ENCODE measurements around the gene AVPR1A.
"Not testable (repeated sequence)": the region's sequence is repeated elsewhere in the genome, so short reads cannot be mapped to it uniquely, and the experiment has no call there.

AVPR1A gene

DNA sequence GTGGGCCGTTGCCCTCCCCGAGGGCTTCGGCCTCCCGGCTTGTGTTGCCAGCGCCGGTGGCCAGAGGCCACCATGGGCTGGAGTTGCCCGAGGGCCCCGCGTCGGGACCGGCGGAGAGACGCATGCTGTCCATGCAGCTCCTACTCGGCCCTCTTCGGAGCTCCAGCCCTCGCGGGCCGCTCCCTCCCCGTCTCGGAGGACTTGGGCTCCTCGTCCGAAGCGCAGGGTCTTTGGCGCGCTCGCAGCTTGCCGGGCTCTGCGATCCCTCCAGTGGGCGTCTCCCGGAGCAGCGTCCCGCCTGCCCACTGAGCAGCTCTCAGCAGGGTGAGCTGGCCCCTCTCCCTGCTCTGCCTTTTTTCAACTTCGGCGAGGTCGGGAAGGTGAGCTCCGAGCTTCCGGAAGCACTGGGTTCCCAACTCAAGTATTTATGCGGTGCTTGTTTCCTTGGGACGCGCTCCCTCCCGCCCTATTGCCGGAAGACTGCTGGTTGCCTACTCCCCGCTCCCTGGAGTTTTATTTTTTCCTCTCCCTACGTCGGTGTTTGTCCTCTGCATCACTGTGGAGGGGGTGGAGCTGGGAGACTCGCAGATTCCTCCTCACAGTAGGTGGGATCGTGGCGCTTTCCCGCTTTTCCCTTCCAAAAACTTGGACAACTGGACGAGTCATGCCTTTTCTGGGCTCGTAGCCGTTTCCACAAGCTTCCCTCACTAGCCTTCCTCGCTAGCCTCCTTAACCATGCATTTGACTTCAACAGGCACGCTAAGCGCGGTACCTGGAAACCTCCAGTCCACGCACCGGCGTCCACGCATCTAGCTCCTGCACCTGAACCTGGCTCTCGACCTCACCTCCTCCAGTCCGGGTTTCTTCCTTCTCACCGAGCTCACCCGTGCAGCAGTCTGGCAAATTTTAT is at the start of gene AVPR1A:
AVPR1A (minus strand) TSS at position 489 of the 910 bp plus-strand sequence; CDS start at position 124, 365 bp downstream.
- no peak for DNase-seq (ENCODE audit: low read depth)

DNA sequence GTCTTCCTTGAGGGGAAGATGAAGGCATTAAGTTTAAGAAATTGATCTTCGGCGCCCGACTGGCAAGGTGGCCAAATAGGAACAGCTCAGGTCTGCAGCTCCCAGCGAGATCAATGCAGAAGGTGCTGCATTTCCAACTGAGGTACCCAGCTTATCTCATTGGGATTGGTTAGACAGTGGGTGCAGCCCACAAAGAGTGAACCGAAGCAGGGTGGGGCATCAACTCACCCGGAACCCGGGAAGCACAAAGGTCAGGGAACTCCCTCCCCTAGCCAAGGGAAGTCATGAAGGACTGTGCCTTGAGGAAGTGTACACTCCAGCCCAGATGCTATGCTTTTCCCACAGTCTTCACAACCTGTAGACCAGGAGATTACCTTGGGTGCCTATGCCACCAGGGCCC is 45.2 kb upstream of the AVPR1A start:
- DNase-seq (ENCODE audit: low read depth): no peak

DNA sequence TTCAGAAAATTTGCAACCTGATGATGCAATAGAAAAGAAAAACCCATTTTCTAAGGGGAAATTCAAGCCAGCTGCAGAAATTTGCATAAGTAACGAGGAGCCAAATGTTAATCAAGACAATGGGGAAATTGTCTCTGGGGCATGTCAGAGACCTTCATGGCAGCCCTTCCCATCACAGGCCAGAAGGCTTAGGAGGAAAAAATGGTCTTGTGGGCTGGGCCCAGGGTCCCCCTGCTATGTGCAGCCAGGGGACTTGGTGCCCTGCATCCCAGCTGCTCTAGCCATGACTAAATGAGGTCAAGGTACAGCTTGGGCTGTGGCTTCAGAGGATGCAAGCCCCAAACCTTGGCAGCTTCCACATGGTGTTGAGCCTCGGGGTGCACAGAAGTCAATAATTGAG is 28.2 kb upstream of the AVPR1A start:
- DNase-seq (ENCODE audit: low read depth): no peak

DNA sequence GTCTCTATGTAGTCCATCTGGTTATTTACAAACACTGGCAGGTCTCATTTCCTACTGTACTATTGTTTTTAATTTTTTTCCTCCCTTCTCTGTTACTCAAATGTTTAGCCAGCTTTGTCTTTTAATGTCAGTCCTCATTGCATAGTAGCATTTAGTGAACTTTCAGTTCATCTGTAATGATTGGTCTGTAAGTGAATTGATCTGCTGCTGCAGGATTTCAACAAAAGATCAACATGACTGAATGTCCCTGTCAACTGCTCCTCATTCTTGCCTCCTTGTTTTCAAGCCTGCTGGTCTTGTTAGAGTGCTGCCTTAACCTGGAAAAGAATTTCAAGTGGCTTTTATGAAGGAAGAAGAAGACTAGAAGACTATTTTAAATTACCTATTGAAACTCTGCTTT is 19.3 kb upstream of the AVPR1A start:
- no peak for DNase-seq (ENCODE audit: low read depth)

DNA sequence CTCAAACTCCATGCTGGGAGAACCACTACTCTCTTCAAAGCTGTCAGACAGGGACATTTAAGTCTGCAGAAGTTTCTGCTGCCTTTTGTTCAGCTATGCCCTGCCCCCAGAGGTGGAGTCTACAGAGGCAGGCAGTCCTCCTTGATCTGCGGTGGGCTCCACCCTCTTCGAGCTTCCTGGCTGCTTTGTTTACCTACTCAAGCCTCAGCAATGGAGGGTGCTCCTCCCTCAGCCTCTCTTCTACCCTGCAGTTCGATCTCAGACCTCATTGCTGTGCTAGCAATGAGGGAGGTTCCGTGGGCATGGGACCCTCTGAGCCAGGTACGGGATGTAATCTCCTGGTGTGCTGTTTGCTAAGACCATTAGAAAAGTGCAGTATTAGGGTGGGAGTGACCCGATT is 16.7 kb upstream of the AVPR1A start:
- DNase-seq (ENCODE audit: low read depth): not testable (repeated sequence)

DNA sequence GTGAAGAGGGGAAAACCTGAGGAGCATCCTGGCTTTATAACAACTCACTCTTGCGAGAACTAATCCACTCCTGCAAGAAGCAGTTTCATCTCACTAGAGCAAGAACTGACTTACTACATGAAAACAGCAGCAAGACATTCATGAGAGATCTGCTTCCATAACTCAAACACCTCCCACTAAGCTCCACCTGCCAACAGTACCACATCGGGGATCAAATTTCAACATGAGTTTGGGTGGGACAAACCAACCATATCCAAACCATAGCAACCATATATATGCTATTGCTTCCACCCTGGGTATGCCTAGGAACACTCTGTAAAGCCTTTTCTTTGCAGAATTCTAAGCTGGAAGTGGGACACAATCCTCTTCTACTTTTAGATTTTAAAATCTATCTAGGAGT is 13.9 kb upstream of the AVPR1A start:
- no peak for DNase-seq (ENCODE audit: low read depth)

DNA sequence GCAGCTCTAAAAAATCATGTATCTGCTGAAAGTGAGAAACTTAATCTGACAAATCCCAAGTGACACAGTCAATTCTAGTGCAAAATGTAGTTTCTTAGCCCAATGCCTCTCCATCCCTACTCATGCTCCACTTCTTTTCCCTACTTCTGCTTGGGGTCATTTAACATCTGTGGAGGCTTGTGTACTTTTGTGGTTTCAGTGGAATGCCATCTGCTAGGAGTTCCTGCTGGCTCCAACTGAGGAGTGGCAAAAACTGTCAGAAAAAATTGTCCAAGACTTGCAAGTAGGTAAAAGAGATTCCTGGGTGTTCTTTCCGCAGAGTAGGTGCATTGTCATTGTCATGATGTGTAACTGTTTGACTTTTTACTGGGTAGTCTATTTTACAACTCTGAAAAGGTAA is 12.5 kb upstream of the AVPR1A start:
- DNase-seq (ENCODE audit: low read depth): no peak

DNA sequence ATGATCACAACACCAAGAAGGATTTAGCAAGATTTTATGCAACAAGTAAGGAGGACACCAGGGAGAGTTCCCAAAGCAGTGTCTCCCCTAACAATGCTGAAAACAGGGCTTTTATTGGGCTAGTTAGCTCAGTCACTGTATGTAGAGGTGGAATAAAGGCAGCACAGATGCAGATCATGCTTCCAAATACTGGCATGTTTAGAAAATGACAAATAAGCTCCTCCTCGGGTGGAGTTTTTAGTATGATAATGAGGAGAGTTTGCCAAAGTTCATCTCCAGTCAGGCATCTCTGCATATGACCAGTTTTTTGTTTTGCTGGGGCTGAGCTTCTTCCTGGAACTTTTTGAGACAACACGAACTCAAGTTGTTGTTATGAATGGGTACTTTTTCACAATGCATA is 4.4 kb upstream of the AVPR1A start:
- DNase-seq (ENCODE audit: low read depth): no peak

DNA sequence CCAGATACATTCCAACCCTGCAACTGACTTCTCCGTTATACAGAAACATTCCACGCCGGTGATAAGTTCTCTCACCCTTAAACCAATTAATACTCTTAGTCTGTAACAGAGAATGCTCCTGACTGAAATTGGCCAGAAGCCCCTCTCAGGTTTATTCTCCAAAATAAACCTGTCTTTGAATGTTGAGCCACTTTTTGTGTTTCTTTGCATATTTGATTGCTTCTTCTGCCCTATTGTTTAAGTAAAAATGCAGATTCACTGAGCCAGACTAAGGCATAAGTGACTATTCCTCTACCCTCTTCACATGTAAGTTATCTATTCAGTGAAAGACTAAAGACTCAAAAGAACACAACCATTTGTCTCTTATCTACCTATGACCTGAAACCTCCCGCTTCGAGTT is 3.6 kb upstream of the AVPR1A start:
- DNase-seq (ENCODE audit: low read depth): no peak

DNA sequence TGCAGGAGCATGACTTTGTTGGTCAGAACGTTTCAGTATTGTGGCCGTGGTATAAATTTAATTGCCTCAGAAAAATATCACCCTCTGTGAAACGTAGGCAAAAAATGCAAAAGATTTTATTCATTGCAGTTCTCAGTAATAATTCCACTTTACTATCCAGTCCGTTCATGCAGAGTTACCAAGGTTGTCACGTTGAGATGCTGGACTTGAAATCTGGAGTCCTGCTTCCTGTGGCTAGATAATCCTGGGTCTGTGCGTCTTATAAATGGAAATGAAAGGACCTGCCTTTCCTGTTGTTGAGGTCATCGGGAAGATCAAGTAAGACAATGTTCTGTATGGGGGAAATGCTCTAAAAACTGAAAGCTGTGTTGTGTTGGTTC is 1.3 kb upstream of the AVPR1A start:
- DNase-seq (ENCODE audit: low read depth): no peak

DNA sequence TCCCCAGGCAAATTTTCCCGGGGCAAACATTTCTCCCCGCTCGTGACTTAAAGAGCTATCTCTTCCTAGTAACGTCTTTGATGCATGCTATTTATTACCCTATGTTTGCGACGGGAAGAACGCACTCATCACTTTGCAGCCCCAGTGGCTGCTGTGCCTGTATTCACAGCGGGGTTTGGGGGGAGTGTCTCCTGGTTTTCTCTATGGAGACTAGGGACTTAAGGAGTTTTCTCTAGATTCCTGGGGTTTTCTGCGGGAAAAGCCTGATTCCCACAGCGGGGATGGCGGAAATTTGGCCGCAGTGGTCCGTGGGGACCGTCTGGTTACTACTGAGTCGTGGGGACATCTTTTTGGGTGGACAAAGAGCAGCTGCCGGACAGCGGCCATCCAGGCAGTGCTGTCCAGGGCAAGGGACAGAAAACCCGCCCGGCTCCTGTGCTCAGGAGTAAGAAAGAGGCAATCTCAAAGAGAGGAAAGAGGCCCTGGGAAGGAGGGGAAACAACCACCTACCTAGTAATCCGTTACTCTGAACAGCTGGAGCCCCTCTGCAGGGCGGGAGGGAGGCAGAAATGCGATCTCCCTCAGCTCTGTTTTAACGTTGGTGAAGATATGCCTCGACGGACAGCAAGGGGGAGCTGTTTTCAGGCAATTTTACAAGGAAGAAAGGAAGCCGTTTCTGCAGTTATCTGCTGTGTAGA is 771 bp upstream of the AVPR1A start:
- DNase-seq (ENCODE audit: low read depth): no peak

DNA sequence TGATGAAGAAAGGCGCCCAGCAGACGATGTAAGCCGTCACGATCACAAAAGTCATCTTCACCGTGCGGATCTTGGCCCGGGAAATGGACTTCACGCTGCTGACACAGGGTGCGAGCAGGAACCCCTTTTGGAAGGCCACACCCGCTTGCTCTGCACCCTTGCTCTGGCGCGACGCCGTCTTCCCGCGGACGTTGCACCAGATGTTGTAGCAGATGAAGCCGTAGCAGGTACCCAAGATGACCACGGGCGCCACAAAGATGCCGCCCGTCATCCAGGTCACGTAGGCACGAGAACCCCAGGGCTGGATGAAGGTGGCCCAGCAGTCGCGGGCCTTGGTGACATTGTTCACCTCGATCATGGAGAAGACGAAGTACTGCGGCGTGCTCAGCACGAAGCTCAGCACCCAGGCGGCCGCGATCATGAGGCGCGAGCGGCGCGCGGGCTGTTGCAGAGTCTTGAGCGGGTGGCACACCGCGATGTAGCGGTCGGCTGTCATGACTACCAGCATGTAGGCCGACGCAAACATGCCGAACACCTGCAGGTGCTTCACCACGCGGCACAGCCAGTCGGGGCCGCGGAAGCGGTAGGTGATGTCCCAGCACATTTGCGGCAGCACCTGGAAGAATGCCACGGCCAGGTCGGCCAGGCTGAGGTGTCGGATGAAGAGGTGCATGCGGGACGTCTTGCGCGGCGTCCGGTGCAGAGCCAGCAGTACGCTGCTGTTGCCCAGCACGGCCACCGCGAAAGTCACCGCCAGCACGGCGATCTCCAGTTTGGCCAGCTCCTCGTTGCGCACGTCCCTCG is 890 bp downstream of the AVPR1A start:
- DNase-seq (ENCODE audit: low read depth): no peak

DNA sequence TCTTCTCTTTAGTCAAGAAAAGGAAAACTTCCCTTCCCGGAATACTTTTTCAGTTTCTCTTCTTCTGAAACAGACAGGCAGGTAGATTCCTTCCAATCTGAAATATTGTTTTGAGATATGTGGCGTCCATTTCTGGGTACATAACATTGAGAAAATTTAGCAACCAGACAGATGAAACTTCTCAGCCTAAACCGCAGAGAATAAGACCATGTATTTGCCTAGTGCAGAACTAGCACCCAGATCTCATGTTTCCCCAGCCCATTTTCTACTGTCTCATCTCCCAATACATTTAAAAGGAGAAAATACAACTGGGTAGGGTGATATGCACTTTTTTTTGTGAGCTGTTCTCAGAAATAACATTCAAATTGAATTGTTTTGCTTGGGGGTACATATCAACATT is 6.4 kb downstream of the AVPR1A start:
- no peak for DNase-seq (ENCODE audit: low read depth)

DNA sequence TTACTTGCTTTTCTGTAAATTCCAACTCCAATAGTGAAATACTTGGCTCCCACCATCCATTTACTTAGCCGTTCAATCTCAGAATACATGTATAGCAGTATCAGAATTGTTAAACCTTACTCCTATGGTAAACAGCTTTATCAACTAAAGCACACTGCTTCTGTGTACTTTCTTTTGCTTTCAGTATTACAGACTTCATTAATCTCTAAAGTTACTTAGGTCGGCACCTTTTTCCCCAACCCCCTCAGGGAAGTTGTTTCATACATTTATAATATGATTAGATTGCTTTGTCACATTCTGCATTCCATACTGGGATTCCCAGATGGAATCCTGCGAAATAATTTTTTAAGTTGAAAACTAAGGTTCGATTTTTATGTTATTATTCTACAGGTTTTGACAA is 12.5 kb downstream of the AVPR1A start:
- DNase-seq (ENCODE audit: low read depth): no peak

DNA sequence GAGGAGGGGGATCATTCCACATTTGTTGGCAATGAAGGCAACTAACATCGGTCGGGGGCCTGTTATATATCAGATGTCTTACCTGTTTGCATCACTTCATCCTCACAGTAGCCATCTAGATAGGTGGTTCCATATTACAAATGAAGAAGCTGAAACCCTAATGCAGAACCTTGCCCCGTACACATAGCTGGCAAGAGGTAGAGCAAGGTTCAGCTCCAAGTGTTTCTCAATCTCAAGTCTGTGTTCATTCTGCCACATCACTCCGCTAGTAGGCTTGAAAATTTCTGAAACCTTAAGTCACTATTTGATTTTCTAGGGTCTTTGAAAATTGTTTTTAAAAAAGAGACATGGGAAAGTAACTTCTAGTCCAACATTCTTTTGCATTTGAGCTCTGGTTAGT is 17.0 kb downstream of the AVPR1A start:
- DNase-seq (ENCODE audit: low read depth): no peak

DNA sequence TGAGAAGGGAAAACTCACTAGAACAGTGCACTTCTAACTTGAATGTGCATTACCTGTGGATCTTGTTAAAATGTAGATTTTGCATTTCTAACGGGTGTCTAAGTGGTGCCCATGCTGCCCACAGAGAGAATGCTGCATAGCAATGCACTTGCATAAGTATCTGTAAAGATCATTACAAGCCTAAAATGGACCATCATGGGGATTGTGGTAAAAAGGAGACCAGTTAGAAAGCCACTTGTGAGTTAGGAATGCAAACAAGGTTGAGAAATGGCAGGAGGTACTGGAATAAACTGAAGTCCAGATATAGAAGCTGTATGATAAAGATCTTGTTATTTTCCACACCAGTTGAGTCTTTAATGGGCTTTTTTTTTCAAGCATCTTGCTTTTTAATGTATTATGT is 18.8 kb downstream of the AVPR1A start:
- DNase-seq (ENCODE audit: low read depth): no peak

DNA sequence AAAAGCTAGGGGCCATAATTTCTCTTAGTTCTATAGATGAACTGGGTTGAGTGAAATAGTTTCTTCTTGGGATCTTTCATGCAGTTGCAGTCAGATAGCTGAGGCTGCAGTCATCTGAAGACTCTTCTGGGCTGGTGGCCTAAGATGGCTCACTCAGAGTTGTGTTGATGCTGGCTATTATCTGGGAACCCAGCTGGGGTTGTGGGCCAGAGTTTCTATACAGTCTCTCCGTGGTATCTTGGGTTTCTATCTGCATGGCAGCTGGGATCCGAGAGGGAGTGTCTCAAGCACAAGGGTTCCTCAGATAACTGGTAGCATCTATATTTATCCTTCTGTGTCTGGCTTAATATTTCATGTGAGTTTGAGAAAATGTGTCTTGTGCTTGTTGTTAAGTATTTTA is 21.1 kb downstream of the AVPR1A start:
- DNase-seq (ENCODE audit: low read depth): no peak

DNA sequence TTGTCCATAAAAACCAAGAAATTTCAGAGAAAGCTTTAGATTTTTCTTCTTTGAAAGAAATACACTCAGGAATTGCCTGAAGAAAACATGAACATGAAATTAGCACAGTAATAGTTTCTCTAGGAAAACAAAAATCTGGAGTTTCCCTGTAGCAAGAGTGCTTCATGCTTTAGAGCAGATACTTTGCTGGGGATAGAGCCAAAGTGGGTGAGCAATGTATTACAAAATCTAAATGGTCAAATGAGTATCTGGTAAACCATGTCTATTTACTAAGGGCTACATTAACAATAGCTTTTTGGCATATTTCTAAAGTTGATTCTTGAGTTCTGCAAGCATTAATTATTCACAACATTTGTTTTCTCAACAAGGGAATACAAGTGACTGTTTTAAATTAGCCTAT is 26.2 kb downstream of the AVPR1A start:
- DNase-seq (ENCODE audit: low read depth): no peak

DNA sequence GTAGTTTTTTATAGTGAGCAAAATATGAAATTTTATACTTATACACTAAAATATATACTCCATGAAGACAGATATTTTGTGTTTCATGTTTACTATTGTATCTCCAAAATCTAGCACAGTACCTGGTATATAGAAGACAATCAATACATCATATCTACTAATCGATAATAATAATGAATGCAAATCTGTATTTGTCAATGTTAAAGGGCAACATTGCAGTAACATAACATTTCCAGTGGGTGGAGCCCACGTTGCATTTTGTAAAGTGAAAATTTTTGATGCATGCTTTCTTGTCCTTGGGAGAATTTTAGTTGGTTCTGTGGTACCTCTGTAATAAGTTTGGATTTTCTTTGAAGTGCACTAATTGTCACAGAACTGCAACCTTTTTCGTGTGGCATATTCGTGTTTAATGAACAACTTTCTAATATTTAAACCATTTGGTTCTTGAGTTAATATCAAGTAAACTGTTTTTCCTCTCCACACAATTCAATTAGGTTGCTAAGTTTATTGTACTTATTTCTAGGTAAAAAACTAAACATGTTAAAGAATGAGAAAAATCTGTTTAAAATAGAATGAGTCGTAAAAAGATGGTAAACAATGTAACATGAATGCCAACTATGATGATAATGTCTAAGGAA is 47.4 kb downstream of the AVPR1A start:
- DNase-seq (ENCODE audit: low read depth): no peak

DNA sequence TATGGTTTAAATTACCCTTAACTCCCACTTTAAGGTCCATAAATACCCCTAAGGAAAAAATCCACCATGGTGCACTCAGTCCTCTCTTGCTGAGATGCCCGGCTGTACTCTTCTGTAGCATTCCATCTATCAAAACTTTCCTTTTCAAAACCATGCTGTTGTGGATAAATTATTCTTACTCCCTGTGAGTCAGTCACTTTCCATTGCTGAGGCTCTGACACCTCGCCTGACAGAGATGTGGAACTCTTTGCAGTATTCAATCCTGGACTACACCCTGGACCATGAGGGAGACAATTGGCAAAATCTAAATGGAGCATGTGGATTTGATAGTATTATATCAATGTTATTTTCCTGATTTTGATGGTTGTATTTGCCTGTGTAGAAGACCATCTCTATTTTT is 49.1 kb downstream of the AVPR1A start:
- no peak for DNase-seq (ENCODE audit: low read depth)

DNA sequence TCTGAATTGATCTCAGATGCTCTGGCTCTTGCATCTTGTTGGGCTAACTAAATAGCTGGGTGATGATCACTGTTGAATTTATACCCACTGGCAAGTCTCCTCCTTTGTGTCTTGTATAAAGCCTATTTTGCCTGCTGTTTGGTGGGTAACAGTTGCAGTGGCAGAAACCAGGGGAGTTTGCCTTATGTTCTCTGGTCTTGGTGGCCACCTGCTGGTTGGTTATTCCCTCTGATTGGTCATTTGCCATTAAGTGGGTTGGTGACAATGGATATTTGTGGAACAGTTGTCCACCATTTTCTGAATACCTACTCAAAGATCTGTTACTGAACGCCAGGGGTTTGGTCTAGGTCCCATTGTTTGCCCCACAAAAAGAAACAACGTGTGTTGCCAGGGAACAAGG is 52.1 kb downstream of the AVPR1A start:
- DNase-seq (ENCODE audit: low read depth): no peak

DNA sequence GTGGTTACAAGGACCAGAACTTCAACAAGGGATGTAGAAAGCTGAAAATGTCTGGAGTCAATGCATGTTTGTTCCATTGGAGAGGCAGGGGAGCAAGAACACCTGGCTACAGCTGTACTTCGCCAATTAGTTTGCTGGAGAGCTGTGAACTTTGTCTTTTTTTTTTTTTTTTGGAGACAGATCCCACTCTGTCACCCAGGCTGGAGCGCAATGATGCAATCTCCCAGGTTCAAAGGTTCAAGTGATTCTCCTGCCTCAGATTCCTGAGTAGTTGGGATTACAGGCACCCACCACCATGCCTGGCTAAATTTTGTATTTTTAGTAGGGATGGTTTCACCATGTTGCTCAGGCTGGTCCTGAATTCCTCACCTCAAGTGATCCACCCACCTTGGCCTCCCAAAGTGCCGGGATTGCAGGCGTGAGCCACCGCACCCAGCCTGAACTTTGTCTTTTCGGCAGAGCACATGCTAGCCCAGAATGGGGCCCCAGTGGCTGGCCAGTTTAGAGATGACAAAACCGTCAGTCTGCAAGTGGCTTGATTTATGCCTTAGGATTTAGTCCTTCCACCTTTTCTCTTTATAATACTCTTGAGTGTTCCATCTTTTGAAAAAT is 55.5 kb downstream of the AVPR1A start:
- no peak for DNase-seq (ENCODE audit: low read depth)
